Fibroblast of pulmonary artery (primary cell): ENCODE measurements around the gene HSD3B2.
A peak's percentile ranks its signal among the peaks of the same experiment; 100 is the strongest.

Experiments
- DNase-seq: peaks from one replicate; pipeline ENCODE4 v3.0.0-alpha.2; 2010; ENCODE audit warnings: low read depth
- H3K4me3 ChIP-seq: replicated peaks from 2 replicates; pipeline ENCODE4 v1.5.1; 2011; ENCODE audit warnings: low read depth, mild to moderate bottlenecking, control low read depth, low read length, moderate library complexity
- CTCF ChIP-seq: IDR thresholded peaks from 2 replicates; pipeline ENCODE4 v1.5.1; 2011; ENCODE audit warnings: mild to moderate bottlenecking, control low read depth, low read length, inconsistent platforms; ENCODE audit errors: missing control alignments

HSD3B2 gene

GRCh38 chr1:119391749-119392148, 23.2 kb upstream of the HSD3B2 start:
- no peak for TF ChIP-seq CTCF
- no peak overlapping the region for H3K4me3 ChIP-seq
- no peak for DNase-seq

- TF ChIP-seq CTCF: no peak
- no peak overlapping the region for H3K4me3 ChIP-seq
- no peak for DNase-seq
Observed at GRCh38 chr1:119394085-119394484, 20.9 kb upstream of the HSD3B2 start.

GRCh38 chr1:119396982-119397381, 18.0 kb upstream of the HSD3B2 start:
- no peak for TF ChIP-seq CTCF
- DNase-seq: no peak
- H3K4me3 ChIP-seq: no peak overlapping the region

- DNase-seq: no peak
- no peak overlapping the region for H3K4me3 ChIP-seq
- TF ChIP-seq CTCF: no peak
Observed at GRCh38 chr1:119397986-119398385, 17.0 kb upstream of the HSD3B2 start.

- no peak overlapping the region for H3K4me3 ChIP-seq
- no peak for TF ChIP-seq CTCF
- no peak for DNase-seq
Observed at GRCh38 chr1:119404736-119405135, 10.2 kb upstream of the HSD3B2 start.

- peak; percentile 25 for DNase-seq
- no peak overlapping the region for H3K4me3 ChIP-seq
- no peak for TF ChIP-seq CTCF
Observed at GRCh38 chr1:119409731-119410130, 5.2 kb upstream of the HSD3B2 start.

GRCh38 chr1:119410961-119411360, 4.0 kb upstream of the HSD3B2 start:
- no peak for DNase-seq
- TF ChIP-seq CTCF: no peak
- no peak overlapping the region for H3K4me3 ChIP-seq
